Measurements from ENCODE around the gene SRPK2. TPM values are rescaled to one million over a fixed set of nuclear protein-coding genes. Genes with fewer than 3 reads are reported as not detected.
A peak's percentile ranks its signal among the peaks of the same experiment; 100 is the strongest.

SRPK2 gene
- total RNA-seq, 2 donors from 2014 or later, result 60.3 to 76.2 TPM

- Histone ChIP-seq H3K36me3 (ENCODE audit: control insufficient read depth, insufficient read depth, low read length) (peaks cover 13% of the 10 kb centered on the region), H3K9me3 (ENCODE audit: control insufficient read depth, low read length) (no peaks in the 10 kb centered on the region), H3K27me3 (ENCODE audit: control insufficient read depth, insufficient read depth, low read length, poor library complexity, severe bottlenecking) (no peaks in the 10 kb centered on the region), H3K4me1 (ENCODE audit: control insufficient read depth, insufficient read depth, low read length) (no peaks in the 10 kb centered on the region), H3K27ac (ENCODE audit: low read depth, low read length) (no peak overlapping the region), H3K9ac (ENCODE audit: extremely low read depth, low read length, poor library complexity, severe bottlenecking) (no peak overlapping the region), H3K4me3 (ENCODE audit: low read length) (no peak overlapping the region)
- Mint-ChIP-seq H3K27ac (no peak overlapping the region), H3K4me3 (no peak overlapping the region), H3K36me3 (ENCODE audit: low read depth) (peaks cover 23% of the 10 kb centered on the region), H3K27me3 (ENCODE audit: insufficient read depth) (no peaks in the 10 kb centered on the region), H3K9me3 (no peaks in the 10 kb centered on the region), H3K4me1 (peaks cover 4% of the 10 kb centered on the region)
- WGBS, 2 experiments (ENCODE audit: insufficient coverage in 1 of 2, insufficient read length in 1 of 2), result 85 to 90% methylated on average over 6 to 12 of the region's 12 CpGs
- no peak for TF ChIP-seq CTCF (conservative IDR thresholded peaks at IDR 0.05)
- DNase-seq, result peak; percentile 44
Observed at GRCh38 chr7:105131033-105131656, 257.6 kb downstream of the SRPK2 start.

GRCh38 chr7:105130580-105130979 lies 258.1 kb downstream of the SRPK2 start:
- Histone ChIP-seq H3K27ac (ENCODE audit: low read depth, low read length) (no peak overlapping the region), H3K9ac (ENCODE audit: extremely low read depth, low read length, poor library complexity, severe bottlenecking) (no peak overlapping the region)
- 94% methylated on average over 2 of the region's 2 CpGs; no CpG with 5 or more reads in 1 of the 2 experiments for WGBS, 2 experiments (ENCODE audit: insufficient coverage in 1 of 2, insufficient read length in 1 of 2)

GRCh38 chr7:105130048-105130447 lies 258.7 kb downstream of the SRPK2 start:
- Histone ChIP-seq H3K36me3 (ENCODE audit: control insufficient read depth, insufficient read depth, low read length) (peaks cover 24% of the 10 kb centered on the region), H3K4me1 (ENCODE audit: control insufficient read depth, insufficient read depth, low read length) (no peaks in the 10 kb centered on the region), H3K4me3 (ENCODE audit: low read length) (no peak overlapping the region), H3K9me3 (ENCODE audit: control insufficient read depth, low read length) (no peaks in the 10 kb centered on the region), H3K9ac (ENCODE audit: extremely low read depth, low read length, poor library complexity, severe bottlenecking) (no peak overlapping the region), H3K27me3 (ENCODE audit: control insufficient read depth, insufficient read depth, low read length, poor library complexity, severe bottlenecking) (no peaks in the 10 kb centered on the region), H3K27ac (ENCODE audit: low read depth, low read length) (no peak overlapping the region)
- DNase-seq, result peak; percentile 20
- no peak for TF ChIP-seq CTCF (conservative IDR thresholded peaks at IDR 0.05)
- Mint-ChIP-seq H3K4me1 (peaks cover 4% of the 10 kb centered on the region), H3K27me3 (ENCODE audit: insufficient read depth) (no peaks in the 10 kb centered on the region), H3K9me3 (no peaks in the 10 kb centered on the region), H3K36me3 (ENCODE audit: low read depth) (peaks cover 32% of the 10 kb centered on the region), H3K4me3 (no peak overlapping the region), H3K27ac (no peak overlapping the region)
- WGBS, 2 experiments (ENCODE audit: insufficient coverage in 1 of 2, insufficient read length in 1 of 2), result 85 to 91% methylated on average over 3 to 5 of the region's 5 CpGs

More at GRCh38 chr7:105130580-105130979, 258.1 kb downstream of the SRPK2 start:
- Histone ChIP-seq H3K9me3 (ENCODE audit: control insufficient read depth, low read length) (no peaks in the 10 kb centered on the region), H3K4me1 (ENCODE audit: control insufficient read depth, insufficient read depth, low read length) (no peaks in the 10 kb centered on the region), H3K4me3 (ENCODE audit: low read length) (no peak overlapping the region), H3K27me3 (ENCODE audit: control insufficient read depth, insufficient read depth, low read length, poor library complexity, severe bottlenecking) (no peaks in the 10 kb centered on the region), H3K36me3 (ENCODE audit: control insufficient read depth, insufficient read depth, low read length) (peaks cover 19% of the 10 kb centered on the region)
- Mint-ChIP-seq H3K36me3 (ENCODE audit: low read depth) (peaks cover 29% of the 10 kb centered on the region), H3K9me3 (no peaks in the 10 kb centered on the region), H3K27me3 (ENCODE audit: insufficient read depth) (no peaks in the 10 kb centered on the region), H3K27ac (no peak overlapping the region), H3K4me3 (no peak overlapping the region), H3K4me1 (peaks cover 4% of the 10 kb centered on the region)
- TF ChIP-seq CTCF (conservative IDR thresholded peaks at IDR 0.05), result no peak
- DNase-seq, result peak; percentile 10
